Gastroesophageal sphincter (tissue), 4 donors: ENCODE measurements around the gene BDKRB2. TPM values are rescaled to one million over a fixed set of nuclear protein-coding genes. Genes with fewer than 3 reads are reported as not detected.

Experiments used
- ATAC-seq: fragments of 150-250 bp; one replicate; pipeline ENCODE4 v1.9.1; 2016; ENCODE audit warnings: mild to moderate bottlenecking, moderate library complexity
- H3K27ac ChIP-seq, 4 donors: fragments of 200-600 bp; sonication (generic) in 3 of 4; 1 replicate in 3 of 4; 2 replicates in 1 of 4; pipeline ENCODE4 v1.5.1; 2016 to 2019
- H3K27me3 ChIP-seq: fragments of 200-600 bp; sonication (generic); one replicate; pipeline ENCODE4 v1.5.1; 2019
- H3K36me3 ChIP-seq, 2 donors: fragments of 200-600 bp; sonication (generic); one replicate each; pipeline ENCODE4 v1.5.1; 2019; ENCODE audit warnings: control low read depth in 1 of 2
- H3K4me1 ChIP-seq, 3 donors: fragments of 200-600 bp; sonication (generic); 1 replicate in 2 of 3; 2 replicates in 1 of 3; pipeline ENCODE4 v1.5.1; 2016 to 2019; ENCODE audit warnings: control low read depth in 2 of 3
- H3K4me3 ChIP-seq, 2 donors: fragments of 200-600 bp; sonication (generic); one replicate each; pipeline ENCODE4 v1.5.1; 2019; ENCODE audit warnings: mild to moderate bottlenecking in 1 of 2, moderate library complexity in 1 of 2
- H3K9me3 ChIP-seq, 3 donors: fragments of 200-600 bp; sonication (generic); one replicate each; pipeline ENCODE4 v1.5.1; 2017 to 2019; ENCODE audit warnings: control low read depth in 2 of 3
- CTCF ChIP-seq, 4 experiments: fragments of 200-600 bp in 2 of 4; fragments of 450-650 bp in 2 of 4; sonication (generic) in 1 of 4; IDR thresholded peaks; one replicate each; pipeline ENCODE4 v1.5.1; 2017 to 2019; ENCODE audit warnings: antibody characterized with exemption in 4 of 4, mild to moderate bottlenecking in 2 of 4, moderate library complexity in 2 of 4
- EP300 ChIP-seq: sonication (generic); formaldehyde crosslinking; IDR thresholded peaks from one replicate; pipeline ENCODE4 v1.6.1; 2017; ENCODE audit warnings: antibody characterized with exemption, mild to moderate bottlenecking
- POLR2A ChIP-seq, 2 donors: fragments of 450-650 bp; IDR thresholded peaks; one replicate each; pipeline ENCODE4 v1.6.1; 2017; ENCODE audit warnings: antibody characterized with exemption in 2 of 2, mild to moderate bottlenecking in 2 of 2, moderate library complexity in 1 of 2
- POLR2AphosphoS5 ChIP-seq: sonication (generic); formaldehyde crosslinking; IDR thresholded peaks from one replicate; pipeline ENCODE4 v1.6.1; 2017; ENCODE audit warnings: antibody characterized with exemption
- WGBS, 2 donors: methylation state at CpG; one replicate each; pipeline ENCODE4 v1.1.5; 2018; ENCODE audit warnings: low coverage in 1 of 2; 5-methylcytosine and 5-hydroxymethylcytosine counted together
- total RNA-seq, 4 donors: library from RNA; depleted of rRNA; stranded (reverse); fragments of >200 nt; gene quantifications; one replicate each; pipeline ENCODE4 v1.1.0, GENCODE V29; 2016

The BDKRB2 gene
- total RNA-seq, 4 donors from 2014 or later, result 3.3 to 13.6 (median 8.3) TPM

GRCh38 chr14:96170961-96171592 lies 33.6 kb upstream of the BDKRB2 start:
- H3K9me3 ChIP-seq, result no peaks in the 10 kb centered on the region
- no peak for ATAC-seq
- H3K4me3 ChIP-seq, result no peak overlapping the region
- peaks cover 0 to 6% (median 5%) of the 10 kb centered on the region in 3 donors for H3K4me1 ChIP-seq
- no peaks in the 10 kb centered on the region for H3K36me3 ChIP-seq
- no peak overlapping the region for H3K27ac ChIP-seq
- WGBS, 2 donors, result 72 to 82% methylated on average over 8 to 12 of the region's 14 CpGs
- peaks cover 11% of the 10 kb centered on the region for H3K27me3 ChIP-seq
- TF ChIP-seq POLR2A (IDR thresholded peaks at IDR 0.05) (no peak), EP300 (no peak), CTCF (IDR thresholded peaks at IDR 0.05) (no peak), POLR2AphosphoS5 (no peak)

- no peak for ATAC-seq
- Histone ChIP-seq H3K4me1 (peaks cover 0 to 34% (median 17%) of the 10 kb centered on the region in 3 donors), H3K27me3 (peaks cover 11% of the 10 kb centered on the region), H3K9me3 (no peaks in the 10 kb centered on the region), H3K36me3 (no peaks in the 10 kb centered on the region), H3K4me3 (no peak overlapping the region), H3K27ac (no peak overlapping the region)
- TF ChIP-seq EP300 (no peak), POLR2AphosphoS5 (no peak), POLR2A (IDR thresholded peaks at IDR 0.05) (no peak), CTCF (IDR thresholded peaks at IDR 0.05) (no peak)
- 88 to 94% methylated on average over 3 to 21 of the region's 21 CpGs for WGBS, 2 donors
These were observed 30.8 kb upstream of the BDKRB2 start for GRCh38 chr14:96173636-96174475.

- Histone ChIP-seq H3K27me3 (peaks cover 11% of the 10 kb centered on the region), H3K4me1 (peaks cover 0 to 39% (median 21%) of the 10 kb centered on the region in 3 donors), H3K4me3 (no peak overlapping the region), H3K9me3 (no peaks in the 10 kb centered on the region), H3K36me3 (no peaks in the 10 kb centered on the region), H3K27ac (peak overlapping the region in 3 of 4 donors; percentile 67 to 80 (median 69))
- TF ChIP-seq POLR2AphosphoS5 (peak; percentile 41), POLR2A (IDR thresholded peaks at IDR 0.05) (no peak)
- peak; percentile 73 for ATAC-seq
- 70 to 78% methylated on average over 2 of the region's 2 CpGs for WGBS, 2 donors
These were observed 28.4 kb upstream of the BDKRB2 start for GRCh38 chr14:96176275-96176674.

- ATAC-seq, result peak; percentile 86
- H3K36me3 ChIP-seq, result no peaks in the 10 kb centered on the region
- no peak overlapping the region for H3K4me3 ChIP-seq
- H3K27ac ChIP-seq, result peak overlapping the region in 3 of 4 donors; percentile 67 to 80 (median 69)
- peaks cover 0 to 39% (median 21%) of the 10 kb centered on the region in 3 donors for H3K4me1 ChIP-seq
- H3K9me3 ChIP-seq, result no peaks in the 10 kb centered on the region
- WGBS, 2 donors, result 12 to 21% methylated on average over 5 of the region's 8 CpGs
- TF ChIP-seq EP300, result no peak
- TF ChIP-seq POLR2AphosphoS5, result peak; percentile 62
- H3K27me3 ChIP-seq, result peaks cover 11% of the 10 kb centered on the region
These were observed 27.8 kb upstream of the BDKRB2 start for GRCh38 chr14:96176811-96177211.

DNA sequence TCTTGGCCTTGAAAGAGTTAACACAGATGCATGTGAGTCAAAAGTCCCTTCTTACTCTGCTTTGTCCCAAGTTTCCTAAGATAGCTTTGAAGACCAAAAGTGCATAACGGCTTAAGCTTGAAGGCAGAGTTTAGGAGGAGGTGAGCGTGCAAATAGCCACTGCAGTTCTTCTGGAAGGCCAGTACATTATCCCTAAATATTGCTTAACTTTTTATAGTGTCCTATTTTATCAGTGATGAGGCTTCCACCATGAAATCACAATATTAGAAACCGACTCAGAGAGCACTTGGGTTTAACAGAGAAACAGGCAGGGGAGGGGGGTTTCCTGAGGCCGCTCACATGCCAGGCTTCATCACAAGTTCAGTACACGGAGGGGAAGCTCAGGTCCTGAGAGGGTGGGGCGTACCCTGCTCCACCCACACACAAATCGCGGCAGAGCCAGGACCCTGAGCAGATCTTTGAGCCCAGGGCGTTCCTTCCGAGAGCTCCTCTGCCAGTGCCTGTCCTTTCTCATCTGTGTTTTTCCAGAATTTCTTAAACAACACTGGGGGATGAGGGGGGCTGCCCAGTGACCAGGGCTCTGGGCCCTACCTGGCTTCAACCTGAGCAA lies 26.8 kb upstream of the BDKRB2 start:
- 10 to 22% methylated on average over 4 to 6 of the region's 10 CpGs for WGBS, 2 donors
- TF ChIP-seq CTCF (IDR thresholded peaks at IDR 0.05), result no peak
- no peak for TF ChIP-seq EP300
- TF ChIP-seq POLR2A (IDR thresholded peaks at IDR 0.05), result no peak
- no peak for TF ChIP-seq POLR2AphosphoS5

More for the DNA sequence above, 26.8 kb upstream of the BDKRB2 start:
- Histone ChIP-seq H3K27me3 (peaks cover 11% of the 10 kb centered on the region), H3K4me1 (peaks cover 0 to 39% (median 21%) of the 10 kb centered on the region in 3 donors), H3K4me3 (no peak overlapping the region), H3K27ac (peak overlapping the region; percentile 12 to 80 (median 68)), H3K36me3 (no peaks in the 10 kb centered on the region), H3K9me3 (no peaks in the 10 kb centered on the region)
- ATAC-seq, result peak; percentile 38
